GM21717 (cell line): ENCODE results near the gene ASTN1.
"Not testable (repeated sequence)": the region's sequence is repeated elsewhere in the genome, so short reads cannot be mapped to it uniquely, and the experiment has no call there.

Source experiments
- ATAC-seq: cut with Tn5 transposase; IDR thresholded peaks from one replicate; pipeline ENCODE4 v1.9.1; 2021; ENCODE audit warnings: mild to moderate bottlenecking, moderate library complexity; ENCODE audit not compliant: unreplicated experiment

Gene ASTN1

GRCh38 chr1:177116941-177117340, 47.6 kb downstream of the ASTN1 start:
- no peak for ATAC-seq

- ATAC-seq, result no peak
Observed at GRCh38 chr1:177106614-177107365, 57.7 kb downstream of the ASTN1 start.

DNA sequence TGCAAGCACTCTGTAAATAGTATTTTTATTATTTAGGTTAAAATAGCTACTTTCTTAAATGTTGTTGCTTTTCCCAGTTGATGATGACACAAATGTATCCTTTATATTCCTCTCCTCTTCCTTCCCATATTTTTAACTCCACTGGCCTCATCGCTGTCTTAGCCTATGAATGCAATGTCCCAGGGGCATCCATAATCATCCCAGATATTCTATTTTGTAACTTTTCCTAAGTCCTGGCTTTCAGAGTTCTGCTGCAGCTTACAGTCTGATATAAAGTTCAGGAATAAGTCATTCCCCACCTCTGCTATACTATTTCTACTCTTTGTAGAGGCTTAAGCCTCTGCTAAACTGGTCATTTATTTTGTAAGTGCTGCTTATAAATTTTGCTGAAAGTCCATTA, 58.3 kb downstream of the ASTN1 start:
- no peak for ATAC-seq

GRCh38 chr1:177103005-177103852, 61.3 kb downstream of the ASTN1 start:
- no peak for ATAC-seq

DNA sequence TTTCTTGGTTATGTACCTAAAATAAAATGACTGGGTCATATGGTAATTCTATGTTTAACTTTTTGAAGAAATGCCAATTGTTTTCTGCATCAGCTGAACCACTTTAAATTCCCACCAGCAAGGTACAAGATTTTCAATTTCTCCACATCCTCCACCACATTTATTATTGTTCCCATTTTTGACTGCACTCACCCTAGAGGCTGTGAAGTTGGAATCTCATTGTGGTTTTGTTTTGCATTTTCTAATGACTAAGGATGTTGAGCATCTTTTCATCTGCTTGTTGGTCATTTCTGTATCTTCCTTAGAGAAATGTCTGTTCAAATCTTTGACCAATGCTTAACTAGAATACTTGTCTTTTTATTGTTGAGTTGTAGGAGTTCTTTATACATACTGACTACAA, 72.5 kb downstream of the ASTN1 start:
- no peak for ATAC-seq

DNA sequence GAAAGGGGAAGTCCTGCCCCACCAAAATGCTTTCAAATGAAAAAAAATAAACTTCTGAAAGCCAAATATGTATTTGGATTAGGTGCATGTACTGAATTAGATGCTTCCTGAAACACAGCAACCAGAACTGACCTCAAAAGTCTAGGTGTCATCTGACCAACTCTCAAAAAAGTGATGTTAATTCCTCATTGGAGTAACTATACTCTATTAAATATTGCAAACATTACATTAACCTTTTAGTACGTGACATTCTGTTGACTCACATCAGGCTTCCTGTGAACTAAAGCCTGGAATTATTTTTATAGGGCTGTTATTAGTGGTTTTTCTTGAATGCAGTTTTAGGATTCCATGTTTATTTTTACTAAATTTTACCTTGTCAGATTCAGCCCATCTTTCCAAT, 73.5 kb downstream of the ASTN1 start:
- no peak for ATAC-seq

GRCh38 chr1:177088966-177089365, 75.5 kb downstream of the ASTN1 start:
- no peak for ATAC-seq

DNA sequence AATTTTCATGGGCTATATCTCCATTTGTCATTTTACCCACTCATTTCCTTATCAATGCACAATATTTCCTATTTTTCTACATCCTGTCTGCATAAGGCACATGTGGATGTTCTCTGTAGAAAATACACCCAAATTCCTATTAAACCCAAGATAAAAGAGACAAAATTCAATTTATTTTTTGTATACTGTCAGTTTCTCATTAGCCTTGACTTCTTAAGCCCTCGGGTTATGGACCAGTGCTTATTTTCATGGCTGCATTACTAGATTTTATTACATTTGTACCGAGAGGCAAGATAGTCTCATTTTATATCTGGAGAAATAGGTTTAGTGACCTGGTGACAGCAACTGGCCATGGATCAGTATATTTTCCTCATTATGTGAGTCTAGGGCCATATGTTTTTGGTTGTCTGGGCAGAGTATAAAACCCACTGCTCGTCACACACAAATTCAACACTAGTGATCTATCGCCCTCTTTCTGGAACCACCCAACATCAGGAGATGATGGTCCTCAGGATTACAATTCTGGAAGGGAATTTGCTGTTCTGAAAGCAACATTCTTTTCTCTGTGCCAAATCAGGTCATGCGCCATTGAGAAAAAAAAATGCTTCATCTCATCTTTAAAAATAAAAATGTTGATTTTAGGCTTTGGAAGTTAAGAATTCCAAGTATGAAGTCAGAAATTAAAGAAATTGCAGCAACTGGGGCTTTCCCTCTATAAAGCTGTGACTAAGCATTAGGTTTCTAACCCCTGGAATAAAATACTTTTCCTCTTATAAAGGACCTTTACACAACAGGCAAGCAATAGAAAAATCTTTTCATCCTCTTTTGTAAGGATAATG, 81.4 kb downstream of the ASTN1 start:
- ATAC-seq, result no peak

DNA sequence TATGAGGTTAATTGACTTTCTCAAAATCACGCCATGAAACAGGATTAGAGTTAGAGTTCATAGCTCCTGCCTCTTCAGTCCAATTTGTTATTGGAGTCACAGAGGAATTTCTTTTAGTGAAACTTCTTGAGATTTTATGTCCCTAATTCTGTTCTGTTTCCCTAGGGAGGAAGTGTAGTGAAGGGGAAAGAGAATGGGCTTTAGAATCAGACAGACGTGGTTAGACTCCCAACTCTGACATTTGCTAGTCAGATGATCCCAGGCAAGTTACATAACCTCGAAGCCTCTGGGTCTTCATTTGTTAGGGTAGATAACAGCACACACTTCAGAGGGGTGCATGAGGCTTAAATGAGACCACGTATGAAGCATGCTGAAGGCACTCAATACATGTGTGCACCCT, 83.9 kb downstream of the ASTN1 start:
- ATAC-seq, result no peak

GRCh38 chr1:177077734-177078499, 86.6 kb downstream of the ASTN1 start:
- no peak for ATAC-seq

GRCh38 chr1:177077006-177077405, 87.5 kb downstream of the ASTN1 start:
- no peak for ATAC-seq

DNA sequence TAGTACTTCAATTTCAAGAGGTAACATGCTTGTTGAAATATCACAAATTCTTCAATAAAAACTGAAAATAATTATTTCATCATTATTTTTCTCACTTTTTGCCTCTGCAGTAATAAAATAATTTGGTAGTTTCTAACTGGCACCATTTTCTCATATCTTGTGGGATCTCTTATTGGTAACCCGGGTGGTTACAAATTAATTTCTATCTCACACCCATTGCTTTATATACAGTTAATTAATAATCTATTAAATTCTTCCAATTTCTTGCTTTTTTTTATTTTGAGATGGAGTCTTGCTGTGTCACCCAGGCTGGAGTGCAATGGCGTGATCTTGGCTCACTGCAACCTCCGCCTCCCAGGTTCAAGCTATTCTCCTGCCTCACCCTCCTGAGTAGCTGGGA, 89.7 kb downstream of the ASTN1 start:
- ATAC-seq, result not testable (repeated sequence)

GRCh38 chr1:177069490-177069889, 95.0 kb downstream of the ASTN1 start:
- no peak for ATAC-seq

GRCh38 chr1:177067752-177068410, 96.6 kb downstream of the ASTN1 start:
- no peak for ATAC-seq

DNA sequence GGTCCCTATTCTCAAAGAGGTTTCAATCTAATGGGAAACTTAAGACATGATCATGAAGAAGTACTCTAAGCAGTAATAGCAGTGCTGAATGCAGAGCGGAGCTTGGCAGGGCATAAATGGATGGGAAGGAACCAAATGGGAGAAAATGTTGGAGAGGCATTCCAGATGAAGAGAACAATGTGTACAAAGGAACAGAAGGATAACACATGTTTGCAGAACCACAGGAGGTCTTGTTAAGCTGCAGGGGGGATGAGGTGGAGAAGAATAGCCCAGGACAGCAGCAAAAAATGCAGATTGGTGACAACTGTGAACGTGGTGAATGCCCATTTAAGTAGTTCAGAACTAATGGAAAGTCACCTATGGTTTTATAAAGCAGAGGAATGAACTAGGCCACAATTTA, 99.1 kb downstream of the ASTN1 start:
- no peak for ATAC-seq

DNA sequence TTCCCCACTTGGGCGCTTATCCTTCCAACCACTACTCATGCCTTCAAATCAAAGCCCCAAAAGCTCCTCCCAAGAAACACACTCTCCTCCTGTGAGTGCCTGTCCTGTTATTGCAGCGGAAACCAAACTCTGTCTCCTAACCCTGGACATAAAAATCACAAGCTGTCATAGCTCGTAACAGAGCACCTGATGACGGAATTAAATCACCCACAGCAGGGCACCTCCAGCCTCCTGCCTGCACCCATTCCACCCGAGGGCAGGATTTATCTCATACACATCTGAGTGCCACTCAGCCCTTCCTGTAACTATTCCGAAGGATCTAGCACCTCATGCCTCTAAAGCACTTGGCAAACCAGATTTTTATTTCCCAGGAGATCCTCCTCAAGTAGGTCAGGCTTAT, 100.9 kb downstream of the ASTN1 start:
- no peak for ATAC-seq

- no peak for ATAC-seq
Observed at GRCh38 chr1:177054542-177054941, 110.0 kb downstream of the ASTN1 start.

DNA sequence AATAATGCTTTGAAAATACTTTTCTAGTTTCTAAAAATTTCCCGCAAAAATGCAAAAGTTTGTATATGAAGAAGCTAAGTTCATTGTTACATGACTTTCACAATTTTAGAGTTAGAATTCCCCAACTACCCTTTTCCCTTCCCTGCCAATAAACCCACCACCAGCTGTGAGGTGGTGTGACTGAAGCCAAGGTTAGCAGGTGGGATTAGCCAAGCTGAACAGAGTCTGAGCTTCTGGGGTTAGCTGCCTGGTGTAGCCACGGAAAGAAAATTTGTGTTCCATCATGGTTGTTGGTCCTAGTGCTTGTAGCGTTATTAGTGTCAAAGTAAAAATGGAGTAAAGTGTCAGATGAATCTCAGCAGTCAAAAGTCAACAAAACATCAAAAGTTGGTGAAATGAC, 110.9 kb downstream of the ASTN1 start:
- ATAC-seq, result no peak

DNA sequence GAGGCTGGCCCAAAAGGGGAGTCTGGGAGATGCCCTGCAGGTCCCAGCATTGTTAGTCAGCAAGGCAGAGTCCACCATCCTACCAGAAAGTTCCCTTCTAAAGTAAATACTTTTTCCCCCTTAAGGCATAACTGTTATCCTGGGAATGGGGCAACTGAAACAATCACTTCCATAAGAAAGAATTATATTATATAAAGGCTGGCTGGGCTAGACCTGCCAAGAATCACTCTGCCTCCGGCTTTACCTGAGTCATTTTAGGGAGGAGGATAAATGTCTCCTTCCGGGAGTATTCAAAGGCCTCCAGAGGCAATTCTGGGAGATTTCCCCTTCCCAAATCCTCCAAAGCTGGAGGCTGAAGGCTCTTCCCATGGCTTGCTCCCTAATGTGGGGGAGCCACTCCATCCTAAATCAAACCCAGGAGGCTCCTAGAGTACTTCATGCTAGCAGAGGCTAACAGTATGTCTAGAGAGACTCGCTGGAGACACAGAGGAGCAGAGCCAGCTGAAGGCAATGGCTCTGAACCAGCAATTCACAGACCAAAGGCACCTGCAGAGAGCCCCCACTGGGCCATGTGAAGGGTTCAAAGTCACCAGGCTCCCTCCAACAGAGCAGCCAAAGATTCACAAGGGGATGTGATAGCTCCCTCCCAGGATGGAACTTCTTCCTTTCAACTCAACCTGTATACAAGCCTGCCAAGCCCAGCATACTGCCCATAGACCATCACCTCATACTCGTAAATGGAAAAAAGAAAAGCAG, 116.0 kb downstream of the ASTN1 start:
- no peak for ATAC-seq
